Fibroblast of skin of right quadriceps (primary cell): ENCODE results near the gene SDC3.
"Not testable (repeated sequence)": the region's sequence is repeated elsewhere in the genome, so short reads cannot be mapped to it uniquely, and the experiment has no call there.

ENCODE experiments used
- DNase-seq: peaks from one replicate; pipeline ENCODE4 v3.0.0-alpha.2; 2013

SDC3 gene, protein sequence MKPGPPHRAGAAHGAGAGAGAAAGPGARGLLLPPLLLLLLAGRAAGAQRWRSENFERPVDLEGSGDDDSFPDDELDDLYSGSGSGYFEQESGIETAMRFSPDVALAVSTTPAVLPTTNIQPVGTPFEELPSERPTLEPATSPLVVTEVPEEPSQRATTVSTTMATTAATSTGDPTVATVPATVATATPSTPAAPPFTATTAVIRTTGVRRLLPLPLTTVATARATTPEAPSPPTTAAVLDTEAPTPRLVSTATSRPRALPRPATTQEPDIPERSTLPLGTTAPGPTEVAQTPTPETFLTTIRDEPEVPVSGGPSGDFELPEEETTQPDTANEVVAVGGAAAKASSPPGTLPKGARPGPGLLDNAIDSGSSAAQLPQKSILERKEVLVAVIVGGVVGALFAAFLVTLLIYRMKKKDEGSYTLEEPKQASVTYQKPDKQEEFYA

DNA sequence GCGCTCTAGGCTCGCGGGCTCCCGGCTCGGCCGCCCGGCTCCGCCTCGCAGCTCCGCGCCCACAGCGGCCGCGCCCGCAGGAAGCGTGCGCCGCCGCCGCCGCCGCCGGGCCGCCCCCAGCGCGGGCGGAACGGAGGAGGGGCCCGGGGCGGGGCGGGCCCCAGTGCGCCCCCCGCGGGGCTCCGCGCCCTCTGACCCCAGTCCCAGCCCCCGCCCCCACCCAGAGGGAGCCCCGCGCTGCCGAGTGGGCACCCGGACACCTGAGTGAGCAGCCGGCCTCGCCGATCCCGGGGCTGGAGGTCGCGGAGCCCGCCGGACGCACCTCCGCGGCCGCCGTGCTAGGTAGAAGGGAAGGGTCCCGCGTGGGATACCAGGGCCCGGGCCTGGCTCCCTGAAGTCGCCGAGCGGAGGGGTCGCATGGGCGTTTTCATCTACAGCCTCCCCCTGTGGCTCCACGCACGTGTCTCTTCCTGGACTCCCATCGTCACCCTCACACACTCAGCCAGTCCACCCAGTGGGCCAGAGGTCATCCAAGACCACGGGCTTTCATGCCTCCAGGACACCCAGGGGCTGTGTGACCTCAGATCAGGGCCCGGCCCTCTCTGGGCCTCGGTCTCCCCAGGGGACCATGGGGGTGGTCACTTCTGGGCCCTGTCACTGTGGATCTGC is at the start of gene SDC3:
TSS of gene SDC3 (minus strand) at position 63 of the 669 bp plus-strand sequence. CDS start 172 bp downstream, outside the sequence.
- DNase-seq = peak; percentile 39

DNA sequence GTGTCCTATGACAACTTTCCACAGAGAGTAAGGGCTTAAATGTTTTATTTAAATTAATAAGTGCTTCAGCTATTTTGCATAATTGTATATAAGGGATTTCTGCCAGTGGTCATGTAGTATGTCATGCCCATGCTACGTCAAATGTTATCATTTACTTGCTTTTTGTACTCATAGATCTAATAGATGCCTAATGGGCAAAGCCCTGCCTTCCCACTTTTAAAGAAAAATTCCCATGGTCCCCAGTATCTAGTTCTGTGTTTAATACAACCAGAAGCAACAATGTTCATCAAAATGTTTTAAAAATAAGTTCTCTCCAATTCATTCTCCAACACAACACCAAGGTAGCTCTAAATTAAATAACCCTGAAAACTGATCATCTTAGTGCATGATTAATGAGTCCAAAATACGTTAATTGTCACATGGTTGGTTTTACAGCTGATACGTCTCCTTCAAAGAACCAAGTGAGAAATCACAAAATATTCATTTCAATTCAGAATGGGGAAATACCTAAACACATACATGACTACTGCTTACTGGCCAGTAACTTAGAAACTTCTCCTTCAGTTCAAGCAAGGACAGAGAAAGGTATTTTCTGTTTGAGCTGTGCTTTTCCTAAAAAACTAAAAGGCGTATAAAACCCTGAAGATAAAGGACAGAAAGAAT is 49.1 kb upstream of the SDC3 start:
- no peak for DNase-seq

DNA sequence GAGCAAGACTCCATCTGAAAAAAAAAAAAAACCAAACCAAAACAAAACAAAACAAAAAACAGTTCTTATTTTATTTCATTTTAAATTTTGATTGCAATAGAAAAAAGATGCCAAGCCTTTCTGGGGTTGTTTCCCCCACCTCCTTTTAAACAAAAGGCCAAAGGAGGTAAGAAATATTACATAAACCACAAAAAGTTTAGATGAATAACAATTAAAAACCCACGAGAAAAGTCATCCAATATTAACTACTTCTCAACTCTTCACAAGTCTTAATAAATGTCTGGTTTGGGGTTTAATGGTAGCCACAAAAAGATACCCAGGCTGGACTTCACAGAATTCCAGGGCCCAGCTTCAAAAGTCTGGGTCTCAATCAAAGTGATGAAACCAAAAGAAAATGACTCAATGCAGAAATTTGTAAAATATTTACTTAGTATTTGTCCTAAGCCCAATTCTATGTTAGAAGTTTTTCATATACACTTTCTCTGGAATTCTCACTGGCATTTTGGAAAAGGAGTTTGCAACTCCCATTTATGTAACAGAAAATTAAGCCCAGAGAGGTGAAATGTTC is 47.0 kb upstream of the SDC3 start:
- peak; percentile 72 for DNase-seq

DNA sequence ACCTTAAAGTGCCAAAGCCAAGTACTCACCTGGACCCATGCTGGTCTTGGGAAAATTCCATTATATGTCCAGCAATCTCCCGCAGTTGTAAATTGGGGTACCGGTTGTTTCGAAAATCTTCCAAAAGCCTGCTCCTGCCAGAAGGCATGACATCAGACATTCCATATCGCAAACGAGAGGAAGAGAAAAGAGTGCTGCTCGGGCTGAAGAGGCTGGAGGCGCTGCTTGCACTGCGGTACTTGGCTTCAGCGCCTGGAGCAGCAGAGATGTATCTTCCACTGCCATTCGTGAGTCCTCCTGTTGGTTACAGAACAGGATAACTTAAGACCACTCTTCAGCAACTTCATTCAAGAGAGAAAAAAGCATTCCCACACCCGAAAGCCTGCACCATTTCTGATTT is 45.1 kb upstream of the SDC3 start:
- no peak for DNase-seq

DNA sequence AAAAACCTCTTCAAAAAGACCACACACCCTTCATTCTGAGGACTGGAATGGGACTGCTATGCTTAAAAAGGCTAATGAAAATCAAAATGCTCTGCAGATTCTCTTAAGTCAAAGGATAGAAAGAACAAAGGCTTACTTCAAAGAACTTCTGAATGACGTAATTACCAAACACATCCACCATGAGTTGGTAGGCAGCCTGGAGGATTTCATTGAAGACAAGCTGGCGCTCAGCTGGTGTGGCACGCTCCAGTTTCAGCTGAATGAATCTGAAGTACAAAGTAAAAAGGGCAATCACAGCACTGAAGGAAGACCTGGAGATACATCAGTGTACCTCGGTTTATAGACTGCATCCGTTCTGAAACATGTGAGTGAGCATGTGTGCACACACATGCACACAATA is 43.5 kb upstream of the SDC3 start:
- no peak for DNase-seq

DNA sequence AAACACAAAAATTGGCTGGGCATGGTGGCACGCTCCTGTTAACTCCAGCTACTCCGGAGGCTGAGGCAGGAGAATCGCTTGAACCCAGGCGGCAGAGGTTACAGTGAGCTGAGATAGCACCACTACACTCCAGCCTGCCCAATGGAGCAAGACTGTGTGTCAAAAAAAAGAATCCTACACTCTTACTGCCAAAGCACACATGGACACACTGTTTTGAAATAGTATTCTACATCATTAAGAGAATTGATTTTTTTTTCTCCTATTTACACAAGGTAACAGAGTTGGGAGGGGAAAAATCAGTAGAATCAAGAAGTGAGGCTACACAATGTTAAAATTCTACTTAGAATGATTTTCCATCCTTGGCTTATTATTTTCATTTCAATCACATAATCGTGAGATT is 42.1 kb upstream of the SDC3 start:
- DNase-seq = no peak

DNA sequence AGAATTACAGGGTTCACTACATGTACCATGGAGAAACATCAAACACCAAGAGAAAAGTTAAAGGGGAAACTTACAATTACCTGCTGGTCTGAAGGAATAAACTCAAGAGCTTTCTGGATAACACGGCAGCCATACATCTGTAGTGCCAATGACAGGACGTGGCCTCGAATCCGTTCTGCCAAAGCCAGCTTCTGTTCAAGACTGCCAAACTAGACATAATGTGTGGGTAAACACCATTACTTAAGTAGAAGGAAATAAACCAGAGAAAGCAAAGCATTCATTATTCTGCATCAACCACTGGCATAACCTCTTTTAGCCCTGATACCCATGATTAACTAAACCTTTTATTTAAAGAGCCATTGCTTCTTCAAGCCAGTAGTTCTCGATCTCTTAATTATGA is 41.5 kb upstream of the SDC3 start:
- DNase-seq = no peak

DNA sequence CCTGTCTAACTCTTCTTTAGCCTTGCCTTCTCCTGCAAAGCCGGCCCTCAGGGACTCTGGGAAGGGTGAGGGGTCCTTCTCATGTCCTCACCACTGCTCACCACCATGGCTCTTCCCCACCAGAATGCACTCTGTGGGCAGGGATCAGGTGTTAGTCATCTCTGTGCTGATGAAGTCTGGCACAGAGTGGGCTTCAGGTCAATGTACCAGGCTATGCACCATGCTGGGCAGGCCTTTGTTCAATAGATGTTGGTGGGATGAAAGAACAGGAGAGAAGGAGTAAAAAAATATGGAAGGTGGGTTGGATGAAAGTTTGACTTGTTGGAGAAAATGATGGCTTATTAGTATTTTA is 40.9 kb upstream of the SDC3 start:
- DNase-seq = not testable (repeated sequence)

DNA sequence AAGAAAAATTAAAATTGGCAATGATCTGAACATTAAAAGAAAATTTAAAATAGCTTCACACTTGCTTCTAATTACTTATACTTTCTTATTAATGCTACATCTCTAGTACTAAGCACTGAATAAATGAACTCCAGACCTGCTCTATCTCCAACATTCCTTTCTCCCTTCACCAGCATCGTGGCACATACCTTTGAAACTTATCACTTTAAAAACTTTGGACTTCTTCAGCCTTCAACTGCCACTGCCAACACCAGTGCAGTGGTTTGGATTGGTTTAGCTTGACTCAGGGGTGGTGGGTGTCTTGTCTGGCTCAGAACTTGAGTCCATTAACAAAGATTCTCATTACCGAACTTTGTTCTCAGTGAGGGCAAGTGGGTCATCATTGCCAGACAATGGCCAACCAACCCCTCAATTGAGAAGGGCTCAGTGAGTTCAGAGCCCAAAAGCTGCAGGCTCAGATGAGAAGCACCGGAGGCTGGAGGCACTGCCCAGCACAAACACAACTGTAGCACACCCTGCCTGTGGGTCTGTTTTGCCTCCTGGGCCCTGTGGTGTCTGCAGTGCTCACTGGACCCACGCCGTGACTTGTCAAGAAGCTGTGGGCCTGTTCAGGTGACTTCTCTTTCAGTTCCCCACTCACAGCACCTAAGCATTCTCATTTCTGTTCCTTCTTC is 40.4 kb upstream of the SDC3 start:
- DNase-seq = peak; percentile 51

DNA sequence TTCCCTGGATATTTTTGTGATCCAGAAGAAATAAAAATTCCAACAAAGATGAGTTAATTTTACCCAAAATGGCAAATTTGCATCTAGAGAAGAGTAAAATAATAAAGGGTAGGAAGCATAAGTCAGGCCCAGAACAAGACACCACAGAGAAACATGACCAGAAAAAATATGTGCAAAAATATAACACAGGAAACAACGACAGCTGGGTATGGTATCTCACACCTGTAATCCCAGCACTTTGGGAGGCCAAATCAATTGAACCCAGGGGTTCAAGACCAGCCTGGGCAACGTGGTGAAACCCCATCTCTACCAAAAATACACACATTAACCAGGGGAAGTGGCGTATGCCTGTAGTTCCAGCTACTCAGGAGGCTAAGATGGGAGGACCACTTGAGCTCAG is 39.7 kb upstream of the SDC3 start:
- no peak for DNase-seq

DNA sequence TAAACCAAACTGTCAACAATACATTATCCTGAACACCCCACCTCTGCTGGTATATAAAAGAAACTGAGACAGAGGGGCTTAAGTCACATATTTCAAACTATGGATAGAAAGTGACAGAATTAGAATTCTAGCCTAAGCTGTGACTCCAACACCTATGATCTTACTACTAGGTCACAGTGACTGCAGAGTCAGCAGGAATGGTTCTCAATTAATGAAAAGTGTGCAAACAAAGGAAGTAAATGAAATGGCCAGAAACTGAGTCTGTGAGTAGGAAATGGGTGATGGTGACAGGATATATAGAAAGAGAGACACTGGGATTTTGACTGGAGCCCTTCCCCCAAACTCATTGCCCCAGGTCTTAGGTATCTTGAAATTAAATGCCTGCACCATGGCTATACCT is 38.7 kb upstream of the SDC3 start:
- DNase-seq = no peak

DNA sequence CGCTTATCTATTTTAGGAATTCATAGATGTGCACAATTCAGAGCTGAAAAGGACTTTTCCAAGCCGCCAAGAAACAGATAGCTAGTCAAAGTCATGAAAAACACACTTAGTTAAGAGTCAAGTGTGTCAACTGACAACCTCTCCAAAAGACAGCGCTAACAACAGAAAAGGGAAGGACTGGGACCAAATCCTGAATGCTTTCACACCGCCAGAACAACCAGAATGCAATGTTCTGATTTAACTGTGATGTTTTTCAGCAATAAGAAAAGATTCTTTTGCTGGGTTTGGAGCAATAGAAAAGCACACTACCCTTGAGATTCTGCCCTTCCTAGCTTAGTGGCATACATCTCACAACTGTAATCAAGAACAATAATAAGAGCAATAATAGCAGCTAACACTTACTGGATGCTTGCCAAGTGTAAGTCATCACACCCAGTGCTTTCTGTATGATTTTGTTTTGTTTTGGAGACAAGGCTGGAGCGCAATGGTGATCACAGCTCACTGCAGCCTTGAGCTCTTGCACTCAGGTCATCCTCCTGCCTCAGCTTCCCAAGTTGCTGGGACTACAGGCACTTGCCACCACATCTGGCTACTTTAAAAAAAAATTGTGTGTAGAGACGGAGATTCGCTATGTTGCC is 33.9 kb upstream of the SDC3 start:
- no peak for DNase-seq

DNA sequence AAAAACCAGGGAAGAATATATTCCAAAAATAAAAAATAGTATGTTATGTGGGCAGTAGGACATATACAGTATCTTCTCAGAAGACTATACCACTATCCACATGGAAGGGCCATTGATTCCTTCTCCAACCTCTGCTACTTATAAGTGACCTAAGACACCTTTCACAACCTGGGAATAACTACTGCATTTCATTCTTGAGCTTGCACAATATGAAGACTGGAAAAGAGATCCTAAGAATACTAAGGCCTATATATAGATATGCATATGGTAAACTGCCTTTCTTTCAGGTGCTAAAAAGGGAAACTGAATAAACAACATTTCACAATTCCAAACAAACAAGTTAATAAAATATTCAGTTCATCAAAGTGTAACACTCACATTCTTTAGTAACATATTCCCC is 32.0 kb upstream of the SDC3 start:
- no peak for DNase-seq

DNA sequence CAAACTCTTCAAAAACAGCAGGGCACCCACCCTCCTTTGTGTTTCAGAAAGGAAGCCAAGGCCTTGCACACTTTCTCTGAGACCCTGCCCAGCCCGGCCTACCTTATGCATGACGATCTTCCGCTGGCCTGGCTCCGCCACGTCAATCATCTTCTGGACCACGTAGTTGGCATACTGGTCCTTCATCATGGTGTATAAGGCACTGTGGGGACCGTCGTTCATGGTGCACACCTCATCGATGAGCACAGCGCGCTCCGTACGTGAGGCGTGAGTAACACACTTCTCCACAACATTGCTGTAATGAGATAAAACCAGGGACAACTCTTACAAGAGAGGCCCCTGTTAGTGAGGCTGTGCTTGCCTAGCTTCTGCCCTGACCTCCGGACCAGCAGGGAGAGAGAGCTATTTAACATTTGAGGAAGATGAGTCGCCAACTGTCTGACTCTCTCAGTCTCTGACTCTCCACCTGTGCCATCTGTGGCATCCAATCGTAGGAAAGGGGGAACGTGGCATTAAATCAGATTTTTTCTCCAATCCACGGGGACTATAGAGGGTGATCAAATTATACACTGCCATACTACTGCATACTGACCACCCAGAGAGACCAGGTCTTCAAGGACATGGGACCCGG is 28.1 kb upstream of the SDC3 start:
- no peak for DNase-seq

DNA sequence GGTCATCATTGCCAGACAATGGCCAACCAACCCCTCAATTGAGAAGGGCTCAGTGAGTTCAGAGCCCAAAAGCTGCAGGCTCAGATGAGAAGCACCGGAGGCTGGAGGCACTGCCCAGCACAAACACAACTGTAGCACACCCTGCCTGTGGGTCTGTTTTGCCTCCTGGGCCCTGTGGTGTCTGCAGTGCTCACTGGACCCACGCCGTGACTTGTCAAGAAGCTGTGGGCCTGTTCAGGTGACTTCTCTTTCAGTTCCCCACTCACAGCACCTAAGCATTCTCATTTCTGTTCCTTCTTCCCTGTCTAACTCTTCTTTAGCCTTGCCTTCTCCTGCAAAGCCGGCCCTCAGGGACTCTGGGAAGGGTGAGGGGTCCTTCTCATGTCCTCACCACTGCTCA is 27.2 kb upstream of the SDC3 start:
- DNase-seq = not testable (repeated sequence)

DNA sequence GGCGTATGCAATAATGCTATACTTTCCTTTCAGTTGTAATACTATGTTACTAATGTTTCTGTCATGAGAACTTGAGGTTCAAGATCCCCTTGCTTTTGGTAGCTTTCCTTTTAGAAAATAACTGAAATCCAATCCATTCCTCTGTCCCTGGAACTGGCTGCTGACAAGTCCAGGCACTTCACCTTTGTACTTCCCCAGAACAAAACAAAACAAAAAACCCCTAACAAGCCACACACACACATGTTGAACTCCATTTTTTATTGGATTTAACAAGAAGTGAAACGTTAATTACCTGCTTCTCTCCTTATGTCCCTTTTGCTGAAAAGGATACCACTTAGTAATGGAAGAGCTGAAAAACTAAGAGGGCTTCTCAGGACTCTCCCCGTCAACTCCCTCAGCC is 26.1 kb upstream of the SDC3 start:
- DNase-seq = no peak

DNA sequence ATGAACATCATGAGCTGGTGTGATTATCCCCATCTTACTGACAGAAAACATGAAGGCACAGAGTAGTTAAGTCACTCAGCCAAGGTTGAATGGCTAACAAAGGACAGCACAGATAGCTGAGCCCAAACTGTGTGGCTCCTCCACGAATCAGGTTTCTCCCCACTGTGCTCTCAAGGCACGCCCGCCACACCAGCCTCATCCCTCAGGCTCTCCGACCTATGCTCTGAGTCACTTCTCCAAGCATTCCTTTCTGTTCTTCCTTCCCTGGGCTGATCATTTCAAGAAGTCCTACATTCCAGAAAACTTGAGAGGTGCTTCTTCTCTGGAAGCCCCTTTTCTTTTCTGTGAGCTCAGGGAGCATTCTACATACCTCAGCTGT is 25.3 kb upstream of the SDC3 start:
- peak; percentile 69 for DNase-seq

DNA sequence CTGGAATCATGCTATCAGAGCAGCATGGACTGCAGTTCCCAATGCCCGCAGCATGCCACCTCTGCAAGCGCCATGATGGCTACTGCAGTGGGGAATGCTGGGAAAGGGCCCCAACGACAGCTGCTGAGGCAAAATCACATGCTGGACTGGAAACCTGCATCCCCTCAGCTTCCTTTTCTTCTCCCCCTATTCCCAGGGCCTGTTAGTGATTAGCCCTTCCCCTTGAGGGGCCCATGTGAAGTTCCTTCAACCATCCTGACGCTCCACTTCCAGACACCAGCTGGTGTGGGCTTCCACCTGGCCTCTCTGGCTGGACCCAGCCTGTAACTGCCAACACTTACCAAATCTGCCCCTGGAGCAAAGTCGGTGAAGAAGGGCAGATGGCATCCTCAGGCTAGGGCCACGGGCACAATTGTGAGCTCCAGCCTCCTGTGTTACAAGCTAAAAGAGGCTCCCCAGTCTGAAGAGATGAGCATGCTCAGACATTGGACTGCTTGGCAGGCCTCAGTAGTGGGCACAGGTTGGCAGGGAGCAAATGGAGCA is 22.1 kb upstream of the SDC3 start:
- no peak for DNase-seq

DNA sequence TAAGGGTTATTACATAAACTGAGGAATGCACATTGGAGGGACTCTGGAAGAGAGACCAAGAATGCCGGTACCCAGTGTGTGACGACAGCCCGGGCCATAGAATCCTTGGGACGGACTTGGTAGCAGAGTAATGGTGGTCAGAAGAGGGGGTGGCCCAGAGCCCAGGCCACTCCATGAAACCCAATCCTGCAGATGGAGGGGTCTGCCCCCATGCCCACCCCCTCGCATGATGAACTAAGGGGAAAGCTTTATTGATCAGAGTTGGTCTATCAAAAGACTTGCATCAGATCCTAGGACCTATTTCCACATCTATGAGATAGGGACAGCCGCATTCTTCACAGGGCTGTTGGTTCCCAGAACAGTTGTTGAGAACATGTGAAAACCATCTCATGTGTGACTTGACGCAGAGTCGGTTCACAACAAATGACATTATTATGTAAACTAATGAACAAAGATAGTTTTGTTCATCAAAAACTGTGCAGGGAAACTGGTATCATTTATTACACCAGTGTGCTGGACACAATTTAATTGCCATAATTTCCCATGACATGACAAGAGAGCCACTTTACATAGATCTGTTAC is 21.5 kb upstream of the SDC3 start:
- DNase-seq = no peak

DNA sequence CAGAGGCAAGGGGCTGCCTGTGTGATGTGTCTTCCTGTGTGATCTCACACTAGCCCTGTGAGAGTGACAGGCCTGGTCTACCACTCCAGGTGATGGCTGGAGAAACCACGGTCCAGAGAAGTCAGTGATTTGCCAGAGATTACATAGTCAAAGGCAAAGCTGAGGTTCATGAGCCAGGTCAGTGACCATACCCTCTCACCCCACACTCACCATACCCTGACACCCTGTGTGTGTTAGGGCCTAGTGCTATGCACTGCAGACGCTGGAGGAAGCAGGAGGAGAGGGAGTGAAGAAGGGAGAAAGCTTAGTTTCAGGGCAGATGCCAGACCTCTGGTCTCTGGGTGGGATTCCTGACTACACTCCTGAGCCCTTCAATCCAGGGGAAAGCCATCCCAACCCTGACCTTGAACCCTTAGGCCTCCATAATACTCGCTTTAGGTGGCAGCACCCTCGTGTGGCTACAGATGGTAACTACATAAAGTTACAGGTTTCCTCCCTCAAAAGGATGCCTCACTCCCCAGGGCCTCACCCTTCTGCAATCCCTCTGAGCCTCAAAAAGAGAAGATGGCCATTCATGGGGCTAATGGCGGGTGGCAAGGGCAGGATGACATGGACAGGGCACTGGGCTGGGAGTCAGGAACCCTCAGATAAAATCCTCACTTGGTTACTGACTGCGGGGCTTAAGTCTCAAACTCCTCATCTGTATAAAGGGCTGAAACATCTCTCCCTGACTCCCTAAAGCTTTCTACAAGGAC is 20.8 kb upstream of the SDC3 start:
- peak; percentile 44 for DNase-seq

DNA sequence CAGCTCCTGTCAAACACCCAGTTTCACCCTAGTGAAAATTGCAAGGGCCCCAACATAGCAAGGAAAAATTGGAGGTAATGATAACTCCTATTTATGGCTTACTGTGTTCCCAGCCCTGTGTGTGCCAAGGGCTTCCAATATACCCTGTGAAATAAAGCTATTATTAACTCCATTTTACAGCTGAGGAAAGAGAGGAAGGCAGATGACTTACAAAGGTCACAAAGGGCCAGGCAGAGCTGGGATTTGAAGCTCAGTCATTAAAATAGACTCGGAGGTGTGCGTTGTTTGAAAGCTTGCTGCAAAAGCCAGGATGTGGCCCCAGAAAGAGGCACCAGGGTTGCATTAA is 20.2 kb upstream of the SDC3 start:
- no peak for DNase-seq
